OCI-LY3 (cell line): ENCODE data around the gene OPCML.

Experiments used
- H2AFZ ChIP-seq: fragments of 200-600, 300-600 bp; shearing (Covaris generic); 2 replicates; pipeline ENCODE4 v1.6.0; 2014; ENCODE audit warnings: antibody characterized with exemption, low read depth, low read length
- H3K27ac ChIP-seq: fragments of 200-600, 300-600 bp; sonication (generic); 2 replicates; pipeline ENCODE4 v1.5.1; 2014; ENCODE audit warnings: mild to moderate bottlenecking, low read length, moderate library complexity, mixed read lengths
- H3K27me3 ChIP-seq: fragments of 200-600, 300-600 bp; sonication (generic); 2 replicates; pipeline ENCODE4 v1.6.1; 2014; ENCODE audit warnings: low read depth, low read length, mixed read lengths
- H3K36me3 ChIP-seq: fragments of 200-600, 300-600 bp; sonication (generic); replicated peaks from 2 replicates; pipeline ENCODE3; 2014; ENCODE audit warnings: low read depth, low read length, mixed read lengths
- H3K4me1 ChIP-seq: fragments of 300-600, 200-600 bp; sonication (generic); 2 replicates; pipeline ENCODE4 v1.6.1; 2014; ENCODE audit warnings: low read length, mixed read lengths
- H3K4me2 ChIP-seq: fragments of 200-600, 300-600 bp; sonication (generic); 2 replicates; pipeline ENCODE4 v1.6.1; 2014; ENCODE audit warnings: low read length, mixed read lengths
- H3K4me3 ChIP-seq: fragments of 300-600, 200-600 bp; sonication (generic); 2 replicates; pipeline ENCODE4 v1.5.1; 2014; ENCODE audit warnings: antibody characterized with exemption, mild to moderate bottlenecking, low read length, moderate library complexity
- H3K79me2 ChIP-seq: fragments of 300-600, 200-600 bp; shearing (Covaris generic); 2 replicates; pipeline ENCODE4 v1.6.1; 2014; ENCODE audit warnings: mild to moderate bottlenecking, low read length, mixed read lengths
- H3K9ac ChIP-seq: fragments of 300-600, 200-600 bp; shearing (Covaris generic); 2 replicates; pipeline ENCODE4 v1.6.0; 2014; ENCODE audit warnings: mild to moderate bottlenecking, low read length, moderate library complexity
- H3K9me3 ChIP-seq: fragments of 200-600, 300-600 bp; shearing (Covaris generic); 2 replicates; pipeline ENCODE4 v1.6.1; 2014; ENCODE audit warnings: low read length, mixed read lengths; ENCODE audit not compliant: insufficient read depth
- H4K20me1 ChIP-seq: fragments of 200-600, 300-600 bp; sonication (generic); 2 replicates; pipeline ENCODE4 v1.6.1; 2016; ENCODE audit warnings: low read length, mixed read lengths; ENCODE audit not compliant: insufficient read depth
- EZH2phosphoT487 ChIP-seq: fragments of 200-600 bp; shearing (Covaris generic); IDR thresholded peaks from 2 replicates; pipeline ENCODE4 v1.6.1; 2018; ENCODE audit warnings: antibody characterized with exemption, mixed run types, low read depth
- TF ChIP-seq, protein P1 (sequence below): fragments of 200-600, 300-600 bp; sonication (generic); IDR thresholded peaks from 2 replicates; pipeline ENCODE4 v1.5.1; 2014; ENCODE audit warnings: antibody characterized with exemption, low read length, low read depth

OPCML gene

DNA sequence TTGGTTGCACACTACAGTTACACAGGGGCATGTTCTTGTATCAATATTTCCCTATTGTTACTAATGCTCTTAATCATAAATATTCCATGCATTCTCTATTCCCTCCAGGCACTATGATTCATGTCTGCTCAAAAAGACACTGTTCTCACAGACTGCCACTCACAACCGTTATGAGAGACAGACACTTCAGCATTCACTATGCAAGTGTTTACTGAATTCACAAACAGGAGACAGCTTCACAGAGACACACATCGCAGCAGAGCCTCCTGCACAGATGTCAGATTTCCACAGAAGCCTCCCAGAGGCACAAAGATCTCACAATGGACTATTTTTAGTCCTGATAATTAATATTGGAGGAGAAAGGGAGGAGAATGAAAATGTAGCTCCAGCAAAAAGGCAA, 930.4 kb downstream of the OPCML start:
- no peaks in the 10 kb centered on the region for H4K20me1 ChIP-seq
- no peak overlapping the region for H3K9ac ChIP-seq
- H3K36me3 ChIP-seq: no peaks in the 10 kb centered on the region
- no peaks in the 10 kb centered on the region for H3K4me1 ChIP-seq
- H2AFZ ChIP-seq: no peak overlapping the region
- no peaks in the 10 kb centered on the region for H3K9me3 ChIP-seq
- TF ChIP-seq EZH2phosphoT487: no peak
- TF ChIP-seq, protein P1, sequence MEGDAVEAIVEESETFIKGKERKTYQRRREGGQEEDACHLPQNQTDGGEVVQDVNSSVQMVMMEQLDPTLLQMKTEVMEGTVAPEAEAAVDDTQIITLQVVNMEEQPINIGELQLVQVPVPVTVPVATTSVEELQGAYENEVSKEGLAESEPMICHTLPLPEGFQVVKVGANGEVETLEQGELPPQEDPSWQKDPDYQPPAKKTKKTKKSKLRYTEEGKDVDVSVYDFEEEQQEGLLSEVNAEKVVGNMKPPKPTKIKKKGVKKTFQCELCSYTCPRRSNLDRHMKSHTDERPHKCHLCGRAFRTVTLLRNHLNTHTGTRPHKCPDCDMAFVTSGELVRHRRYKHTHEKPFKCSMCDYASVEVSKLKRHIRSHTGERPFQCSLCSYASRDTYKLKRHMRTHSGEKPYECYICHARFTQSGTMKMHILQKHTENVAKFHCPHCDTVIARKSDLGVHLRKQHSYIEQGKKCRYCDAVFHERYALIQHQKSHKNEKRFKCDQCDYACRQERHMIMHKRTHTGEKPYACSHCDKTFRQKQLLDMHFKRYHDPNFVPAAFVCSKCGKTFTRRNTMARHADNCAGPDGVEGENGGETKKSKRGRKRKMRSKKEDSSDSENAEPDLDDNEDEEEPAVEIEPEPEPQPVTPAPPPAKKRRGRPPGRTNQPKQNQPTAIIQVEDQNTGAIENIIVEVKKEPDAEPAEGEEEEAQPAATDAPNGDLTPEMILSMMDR: no peak
- no peak overlapping the region for H3K27ac ChIP-seq
- no peak overlapping the region for H3K4me3 ChIP-seq
- H3K27me3 ChIP-seq: no peaks in the 10 kb centered on the region
- H3K4me2 ChIP-seq: no peak overlapping the region
- H3K79me2 ChIP-seq: no peaks in the 10 kb centered on the region

DNA sequence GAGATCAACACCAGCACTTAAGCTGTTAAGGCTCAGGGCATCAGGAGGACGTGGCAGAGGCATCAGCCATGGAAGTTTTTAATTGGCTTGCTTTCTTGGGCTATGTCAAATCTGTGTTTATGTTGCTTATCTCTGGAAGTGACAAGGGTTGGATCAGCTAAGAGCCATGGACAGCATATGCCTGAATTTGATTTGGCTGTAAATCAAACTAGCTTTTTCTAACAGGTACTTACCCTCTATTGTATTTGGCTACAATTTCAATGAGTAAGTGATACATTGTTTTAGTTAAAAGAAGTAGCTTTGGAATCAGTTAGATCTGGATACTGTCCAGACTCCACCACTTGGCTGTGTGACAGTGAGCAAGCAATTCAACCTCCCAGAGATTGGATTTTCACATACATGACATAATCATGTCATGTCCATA, 936.6 kb downstream of the OPCML start:
- Histone ChIP-seq H3K27ac (no peak overlapping the region), H3K79me2 (no peaks in the 10 kb centered on the region), H3K4me2 (no peak overlapping the region), H3K36me3 (no peaks in the 10 kb centered on the region), H3K27me3 (no peaks in the 10 kb centered on the region), H3K4me1 (no peaks in the 10 kb centered on the region), H3K4me3 (no peak overlapping the region), H3K9ac (no peak overlapping the region), H4K20me1 (no peaks in the 10 kb centered on the region), H2AFZ (no peak overlapping the region), H3K9me3 (no peaks in the 10 kb centered on the region)
- no peak for TF ChIP-seq EZH2phosphoT487
- TF ChIP-seq, protein P1: no peak

DNA sequence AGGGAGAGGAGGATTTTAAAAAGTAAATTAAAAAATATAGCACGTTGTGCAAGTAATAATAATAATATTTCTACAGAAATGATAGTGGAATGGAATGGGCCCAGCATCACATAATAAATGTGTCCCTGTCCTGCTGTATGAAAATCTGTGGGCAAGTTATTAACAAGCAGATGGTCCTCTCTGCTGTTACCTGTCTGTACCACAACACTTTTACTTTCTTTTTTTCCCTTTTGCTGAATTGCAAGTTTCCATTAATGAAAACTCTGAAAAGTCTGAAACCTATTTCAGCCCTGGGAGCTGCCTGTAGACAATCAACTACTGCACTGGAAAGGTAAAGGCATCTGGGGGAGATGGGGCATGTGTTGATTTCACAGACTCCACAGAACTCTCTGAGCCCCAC, 937.1 kb downstream of the OPCML start:
- TF ChIP-seq, protein P1: no peak
- no peak for TF ChIP-seq EZH2phosphoT487
- Histone ChIP-seq H3K9ac (no peak overlapping the region), H3K27me3 (no peaks in the 10 kb centered on the region), H3K36me3 (no peaks in the 10 kb centered on the region), H3K79me2 (no peaks in the 10 kb centered on the region), H3K4me2 (no peak overlapping the region), H3K9me3 (no peaks in the 10 kb centered on the region), H2AFZ (no peak overlapping the region), H4K20me1 (no peaks in the 10 kb centered on the region), H3K27ac (no peak overlapping the region), H3K4me1 (no peaks in the 10 kb centered on the region), H3K4me3 (no peak overlapping the region)

DNA sequence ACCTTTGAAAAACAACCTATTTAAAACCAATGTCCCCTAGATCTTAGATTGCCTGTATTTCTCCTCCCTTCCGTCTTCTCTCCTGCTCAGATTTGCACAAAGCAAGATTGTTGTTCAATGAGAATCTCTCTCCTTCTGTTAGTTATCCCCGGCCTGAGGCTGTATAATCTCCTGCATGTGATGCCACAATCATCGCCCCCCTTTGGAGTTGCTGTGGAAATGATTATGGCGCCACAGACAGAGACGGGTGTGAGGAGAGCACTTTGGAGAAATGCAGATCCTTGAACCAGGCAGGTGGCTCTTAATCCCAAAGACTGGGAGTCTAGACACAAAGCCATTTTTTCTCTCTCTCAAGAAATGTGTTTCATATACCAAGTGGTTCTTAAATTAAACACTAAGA, 941.3 kb downstream of the OPCML start:
- Histone ChIP-seq H3K9me3 (no peaks in the 10 kb centered on the region), H3K36me3 (no peaks in the 10 kb centered on the region), H3K27ac (no peak overlapping the region), H3K4me2 (no peak overlapping the region), H3K79me2 (no peaks in the 10 kb centered on the region), H3K4me3 (no peak overlapping the region), H3K4me1 (no peaks in the 10 kb centered on the region), H2AFZ (no peak overlapping the region), H3K27me3 (no peaks in the 10 kb centered on the region), H4K20me1 (no peaks in the 10 kb centered on the region), H3K9ac (no peak overlapping the region)
- TF ChIP-seq, protein P1: no peak
- TF ChIP-seq EZH2phosphoT487: no peak
